ENCODE measurements around the gene TNFRSF1B. TPM values are rescaled to one million over a fixed set of nuclear protein-coding genes. Genes with fewer than 3 reads are reported as not detected.

The TNFRSF1B gene
- total RNA-seq, 3 donors from 2014 or later (not counting 1 experiment from before 2014, with no cell fraction given): 152 to 173 (median 172) TPM

DNA sequence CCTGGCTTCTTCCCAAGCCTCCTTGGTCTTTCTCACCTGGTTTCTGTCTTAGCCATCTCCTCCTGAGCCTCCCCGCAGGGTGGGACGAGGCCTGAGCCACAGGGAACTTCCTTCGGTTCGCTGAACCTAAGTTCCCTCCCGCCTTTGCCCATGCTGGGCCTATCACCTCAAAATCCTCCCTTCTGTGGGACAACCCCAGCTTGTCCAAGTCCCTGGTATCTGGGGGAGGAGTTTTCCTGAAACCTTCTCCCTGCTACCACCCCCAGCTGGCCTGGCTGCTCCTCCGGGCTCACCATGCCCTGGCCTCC is 35.4 kb downstream of the TNFRSF1B start:
- no peak overlapping the region for H3K4me3 ChIP-seq (ENCODE audit: low read length)
- peaks cover 60% of the 10 kb centered on the region for H3K36me3 ChIP-seq (ENCODE audit: control insufficient read depth, insufficient read depth, low read length)
- no peaks in the 10 kb centered on the region for H3K36me3 Mint-ChIP-seq
- no peaks in the 10 kb centered on the region for H3K9me3 Mint-ChIP-seq
- H3K27me3 Mint-ChIP-seq (ENCODE audit: low read depth in 2 of 2): no peaks in the 10 kb centered on the region
- TF ChIP-seq, protein P1, sequence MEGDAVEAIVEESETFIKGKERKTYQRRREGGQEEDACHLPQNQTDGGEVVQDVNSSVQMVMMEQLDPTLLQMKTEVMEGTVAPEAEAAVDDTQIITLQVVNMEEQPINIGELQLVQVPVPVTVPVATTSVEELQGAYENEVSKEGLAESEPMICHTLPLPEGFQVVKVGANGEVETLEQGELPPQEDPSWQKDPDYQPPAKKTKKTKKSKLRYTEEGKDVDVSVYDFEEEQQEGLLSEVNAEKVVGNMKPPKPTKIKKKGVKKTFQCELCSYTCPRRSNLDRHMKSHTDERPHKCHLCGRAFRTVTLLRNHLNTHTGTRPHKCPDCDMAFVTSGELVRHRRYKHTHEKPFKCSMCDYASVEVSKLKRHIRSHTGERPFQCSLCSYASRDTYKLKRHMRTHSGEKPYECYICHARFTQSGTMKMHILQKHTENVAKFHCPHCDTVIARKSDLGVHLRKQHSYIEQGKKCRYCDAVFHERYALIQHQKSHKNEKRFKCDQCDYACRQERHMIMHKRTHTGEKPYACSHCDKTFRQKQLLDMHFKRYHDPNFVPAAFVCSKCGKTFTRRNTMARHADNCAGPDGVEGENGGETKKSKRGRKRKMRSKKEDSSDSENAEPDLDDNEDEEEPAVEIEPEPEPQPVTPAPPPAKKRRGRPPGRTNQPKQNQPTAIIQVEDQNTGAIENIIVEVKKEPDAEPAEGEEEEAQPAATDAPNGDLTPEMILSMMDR (IDR thresholded peaks at IDR 0.05): no peak
- whole genome bisulfite sequencing (ENCODE audit: insufficient coverage): 84% methylated on average over 6 of the region's 6 CpGs
- H3K27me3 ChIP-seq (ENCODE audit: control insufficient read depth, insufficient read depth, low read length): no peaks in the 10 kb centered on the region
- DNase-seq (no peak), ATAC-seq (no peak)
- H3K27ac Mint-ChIP-seq: peak overlapping the region; percentile 86 to 88
- H3K27ac ChIP-seq (ENCODE audit: low read length): peak overlapping the region; percentile 80
- intact Hi-C loops (cut with micrococcal nuclease): loop anchor here (5.0 kb wide), 1 partner anchor 40 kb away; no protein-coding TSS in a partner anchor
- peak overlapping the region; percentile 45 for H3K4me3 Mint-ChIP-seq
- H3K4me1 Mint-ChIP-seq: peaks cover 27 to 44% of the 10 kb centered on the region in 2 donors
- H3K9me3 ChIP-seq (ENCODE audit: control insufficient read depth, insufficient read depth, low read length): no peaks in the 10 kb centered on the region
- peaks cover 70% of the 10 kb centered on the region for H3K4me1 ChIP-seq (ENCODE audit: control insufficient read depth, insufficient read depth, low read length)

DNA sequence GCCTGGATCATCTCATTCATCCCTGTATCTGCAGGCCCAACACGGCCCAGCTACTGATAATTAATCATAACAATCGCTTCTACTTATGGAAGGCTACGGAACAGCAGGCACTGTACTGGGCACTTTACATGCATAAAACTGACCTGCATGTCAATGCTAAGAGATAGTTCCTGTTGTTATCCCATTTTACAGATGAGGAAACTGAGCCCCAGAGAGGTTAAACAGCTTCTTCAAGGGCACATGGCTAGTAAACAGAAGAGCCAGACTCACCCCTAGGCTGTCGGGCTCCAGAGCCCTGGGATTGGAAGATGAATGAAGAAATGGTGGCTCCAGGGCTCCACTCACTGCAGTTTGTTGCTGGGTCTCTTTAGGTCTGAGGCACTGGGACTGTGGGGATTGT is 35.8 kb downstream of the TNFRSF1B start:
- H3K4me1 Mint-ChIP-seq: peaks cover 27 to 44% of the 10 kb centered on the region in 2 donors

DNA sequence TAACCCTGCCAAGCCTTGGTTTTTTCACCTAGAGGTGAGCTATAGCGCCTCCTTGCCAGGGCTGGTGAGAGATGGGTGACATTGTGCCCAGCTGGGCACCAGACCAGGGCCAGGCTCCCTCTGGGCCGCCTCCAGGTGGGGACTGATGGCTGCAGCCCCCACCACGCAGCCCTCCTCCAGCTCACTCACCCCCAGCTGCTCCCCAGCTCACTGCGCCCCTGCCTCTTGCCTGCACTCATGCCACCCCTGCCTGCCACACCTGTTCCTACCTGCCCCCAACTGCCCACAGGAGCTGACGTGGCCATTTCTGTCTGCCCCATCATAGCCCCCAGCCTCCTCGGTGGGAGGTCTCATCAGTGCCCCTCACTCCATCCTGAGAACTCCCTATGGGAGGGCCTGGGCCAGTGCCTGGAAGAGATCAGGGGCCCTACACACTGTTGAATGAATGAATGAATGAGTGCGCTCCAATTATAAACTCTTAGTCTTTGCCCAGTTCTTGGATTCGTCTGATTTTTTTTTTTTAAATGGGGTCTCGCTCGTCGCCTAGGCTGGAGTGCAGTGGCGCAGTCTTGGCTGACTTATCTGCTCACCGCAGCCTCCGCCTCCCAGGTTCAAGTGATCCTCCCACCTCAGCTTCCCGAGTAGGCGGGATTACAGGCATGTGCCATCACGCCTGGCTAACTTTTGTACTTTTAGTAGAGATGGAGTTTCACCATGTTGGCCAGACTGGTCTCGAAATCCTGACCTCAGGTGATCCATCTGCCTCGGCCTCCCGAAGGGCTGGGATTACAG is 36.6 kb downstream of the TNFRSF1B start:
- Histone ChIP-seq H3K27ac (ENCODE audit: low read length) (peak overlapping the region; percentile 49), H3K27me3 (ENCODE audit: control insufficient read depth, insufficient read depth, low read length) (no peaks in the 10 kb centered on the region), H3K4me1 (ENCODE audit: control insufficient read depth, insufficient read depth, low read length) (peaks cover 70% of the 10 kb centered on the region), H3K36me3 (ENCODE audit: control insufficient read depth, insufficient read depth, low read length) (peaks cover 61% of the 10 kb centered on the region), H3K9me3 (ENCODE audit: control insufficient read depth, insufficient read depth, low read length) (no peaks in the 10 kb centered on the region), H3K4me3 (ENCODE audit: low read length) (no peak overlapping the region)
- Mint-ChIP-seq H3K27me3 (ENCODE audit: low read depth in 2 of 2) (no peaks in the 10 kb centered on the region), H3K4me1 (peaks cover 34 to 52% of the 10 kb centered on the region in 2 donors), H3K9me3 (no peaks in the 10 kb centered on the region), H3K4me3 (peak overlapping the region; percentile 9), H3K27ac (peak overlapping the region; percentile 86 to 88), H3K36me3 (no peaks in the 10 kb centered on the region)
- intact Hi-C loops (cut with micrococcal nuclease): loop anchor here (5.0 kb wide), 1 partner anchor 41 kb away; no protein-coding TSS in a partner anchor
- peak in 1 of 2 donors; percentile 18 for DNase-seq
- TF ChIP-seq, protein P1 (IDR thresholded peaks at IDR 0.05): no peak
- WGBS (ENCODE audit: insufficient coverage): 95% methylated on average over 20 of the region's 20 CpGs
- ATAC-seq: no peak

More for the DNA sequence above, 35.8 kb downstream of the TNFRSF1B start:
- Mint-ChIP-seq H3K36me3 (no peaks in the 10 kb centered on the region), H3K27ac (peak overlapping the region; percentile 86 to 88), H3K4me3 (peak overlapping the region; percentile 45), H3K27me3 (ENCODE audit: low read depth in 2 of 2) (no peaks in the 10 kb centered on the region), H3K9me3 (no peaks in the 10 kb centered on the region)
- peaks cover 70% of the 10 kb centered on the region for H3K4me1 ChIP-seq (ENCODE audit: control insufficient read depth, insufficient read depth, low read length)
- intact Hi-C loops (cut with micrococcal nuclease): loop anchor here (5.0 kb wide), 1 partner anchor 40 kb away; no protein-coding TSS in a partner anchor
- no peak for ATAC-seq
- no peaks in the 10 kb centered on the region for H3K27me3 ChIP-seq (ENCODE audit: control insufficient read depth, insufficient read depth, low read length)
- DNase-seq: no peak
- WGBS (ENCODE audit: insufficient coverage): 94% methylated on average over 4 of the region's 4 CpGs
- no peak overlapping the region for H3K4me3 ChIP-seq (ENCODE audit: low read length)
- no peaks in the 10 kb centered on the region for H3K9me3 ChIP-seq (ENCODE audit: control insufficient read depth, insufficient read depth, low read length)
- H3K36me3 ChIP-seq (ENCODE audit: control insufficient read depth, insufficient read depth, low read length): peaks cover 58% of the 10 kb centered on the region
- TF ChIP-seq, protein P1 (IDR thresholded peaks at IDR 0.05): no peak
- H3K27ac ChIP-seq (ENCODE audit: low read length): peak overlapping the region; percentile 80
